ENCODE results near the gene ANTXR1.

DNA sequence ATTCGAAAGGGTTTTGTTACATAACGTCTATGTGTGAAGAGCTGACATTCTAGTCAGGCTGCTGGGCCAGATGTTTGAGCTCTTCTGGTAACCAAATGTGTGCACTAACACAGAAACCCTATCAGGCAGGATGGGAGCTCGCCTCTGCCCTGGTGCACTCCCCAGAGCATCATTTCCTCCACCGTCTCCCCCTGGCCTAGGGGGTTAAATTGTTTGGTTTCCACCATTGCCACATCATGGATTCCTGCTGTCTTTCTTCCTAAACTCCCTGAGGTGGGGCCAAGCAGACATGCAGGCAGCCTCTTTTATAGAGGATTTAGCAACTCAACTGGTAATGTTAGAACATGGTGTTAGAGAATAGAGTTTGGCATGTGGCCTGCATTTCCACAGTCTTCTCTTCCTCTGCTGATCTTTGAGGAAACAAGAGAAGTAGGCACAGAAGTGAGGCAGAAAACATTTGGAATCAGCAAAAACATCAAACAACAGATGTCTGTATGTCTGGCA, 87.3 kb downstream of the ANTXR1 start:
- no peak for TF ChIP-seq EZH2 (IDR thresholded peaks at IDR 0.05; ENCODE audit: low read length, missing control alignments)
- no peak for TF ChIP-seq CTCF (conservative IDR thresholded peaks at IDR 0.05 in 1 of 2, IDR thresholded peaks at IDR 0.05 in 1 of 2; ENCODE audit: low read depth in 1 of 2, low read length in 2 of 2)
